ENCODE results near the gene UBE2E3.

DNA sequence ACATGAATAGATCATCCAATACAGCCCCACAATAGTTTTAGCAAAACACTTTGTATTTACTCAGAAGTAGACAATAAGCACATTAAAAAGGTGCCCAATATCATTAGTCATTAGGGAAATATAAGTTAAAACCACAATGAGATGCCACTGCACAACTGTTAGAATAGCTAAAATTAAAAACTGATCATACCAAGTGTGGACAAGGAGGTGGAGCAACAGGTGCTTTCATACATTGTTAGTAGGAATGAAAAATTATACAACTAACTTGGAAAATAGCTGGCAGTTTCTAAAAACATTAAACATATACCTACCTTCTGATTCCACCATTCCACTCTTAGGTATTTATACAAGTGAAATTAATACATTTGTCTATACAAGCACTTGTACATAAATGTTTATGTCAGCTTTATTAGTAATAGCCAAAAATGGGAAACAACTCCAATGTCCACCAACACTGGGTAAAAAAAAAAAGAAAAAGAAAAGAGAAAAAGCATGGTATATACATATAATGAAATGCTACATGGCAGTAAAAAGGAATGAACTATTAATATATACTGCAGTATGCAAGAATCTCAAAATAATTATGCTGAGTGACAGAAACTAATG, 27.6 kb upstream of the UBE2E3 start:
- TF ChIP-seq ZNF423 (tag by site-specific recombination; IDR thresholded peaks at IDR 0.05), result no peak
- TF ChIP-seq, protein P1, sequence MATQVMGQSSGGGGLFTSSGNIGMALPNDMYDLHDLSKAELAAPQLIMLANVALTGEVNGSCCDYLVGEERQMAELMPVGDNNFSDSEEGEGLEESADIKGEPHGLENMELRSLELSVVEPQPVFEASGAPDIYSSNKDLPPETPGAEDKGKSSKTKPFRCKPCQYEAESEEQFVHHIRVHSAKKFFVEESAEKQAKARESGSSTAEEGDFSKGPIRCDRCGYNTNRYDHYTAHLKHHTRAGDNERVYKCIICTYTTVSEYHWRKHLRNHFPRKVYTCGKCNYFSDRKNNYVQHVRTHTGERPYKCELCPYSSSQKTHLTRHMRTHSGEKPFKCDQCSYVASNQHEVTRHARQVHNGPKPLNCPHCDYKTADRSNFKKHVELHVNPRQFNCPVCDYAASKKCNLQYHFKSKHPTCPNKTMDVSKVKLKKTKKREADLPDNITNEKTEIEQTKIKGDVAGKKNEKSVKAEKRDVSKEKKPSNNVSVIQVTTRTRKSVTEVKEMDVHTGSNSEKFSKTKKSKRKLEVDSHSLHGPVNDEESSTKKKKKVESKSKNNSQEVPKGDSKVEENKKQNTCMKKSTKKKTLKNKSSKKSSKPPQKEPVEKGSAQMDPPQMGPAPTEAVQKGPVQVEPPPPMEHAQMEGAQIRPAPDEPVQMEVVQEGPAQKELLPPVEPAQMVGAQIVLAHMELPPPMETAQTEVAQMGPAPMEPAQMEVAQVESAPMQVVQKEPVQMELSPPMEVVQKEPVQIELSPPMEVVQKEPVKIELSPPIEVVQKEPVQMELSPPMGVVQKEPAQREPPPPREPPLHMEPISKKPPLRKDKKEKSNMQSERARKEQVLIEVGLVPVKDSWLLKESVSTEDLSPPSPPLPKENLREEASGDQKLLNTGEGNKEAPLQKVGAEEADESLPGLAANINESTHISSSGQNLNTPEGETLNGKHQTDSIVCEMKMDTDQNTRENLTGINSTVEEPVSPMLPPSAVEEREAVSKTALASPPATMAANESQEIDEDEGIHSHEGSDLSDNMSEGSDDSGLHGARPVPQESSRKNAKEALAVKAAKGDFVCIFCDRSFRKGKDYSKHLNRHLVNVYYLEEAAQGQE (tag by site-specific recombination; IDR thresholded peaks at IDR 0.05), result no peak
- TF ChIP-seq, protein P2, sequence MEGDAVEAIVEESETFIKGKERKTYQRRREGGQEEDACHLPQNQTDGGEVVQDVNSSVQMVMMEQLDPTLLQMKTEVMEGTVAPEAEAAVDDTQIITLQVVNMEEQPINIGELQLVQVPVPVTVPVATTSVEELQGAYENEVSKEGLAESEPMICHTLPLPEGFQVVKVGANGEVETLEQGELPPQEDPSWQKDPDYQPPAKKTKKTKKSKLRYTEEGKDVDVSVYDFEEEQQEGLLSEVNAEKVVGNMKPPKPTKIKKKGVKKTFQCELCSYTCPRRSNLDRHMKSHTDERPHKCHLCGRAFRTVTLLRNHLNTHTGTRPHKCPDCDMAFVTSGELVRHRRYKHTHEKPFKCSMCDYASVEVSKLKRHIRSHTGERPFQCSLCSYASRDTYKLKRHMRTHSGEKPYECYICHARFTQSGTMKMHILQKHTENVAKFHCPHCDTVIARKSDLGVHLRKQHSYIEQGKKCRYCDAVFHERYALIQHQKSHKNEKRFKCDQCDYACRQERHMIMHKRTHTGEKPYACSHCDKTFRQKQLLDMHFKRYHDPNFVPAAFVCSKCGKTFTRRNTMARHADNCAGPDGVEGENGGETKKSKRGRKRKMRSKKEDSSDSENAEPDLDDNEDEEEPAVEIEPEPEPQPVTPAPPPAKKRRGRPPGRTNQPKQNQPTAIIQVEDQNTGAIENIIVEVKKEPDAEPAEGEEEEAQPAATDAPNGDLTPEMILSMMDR (tag by site-specific recombination; IDR thresholded peaks at IDR 0.05), result no peak
- no peak for TF ChIP-seq ZNF596 (tag by site-specific recombination; IDR thresholded peaks at IDR 0.05)
- no peak for TF ChIP-seq YY1 (tag by site-specific recombination; IDR thresholded peaks at IDR 0.05)
- TF ChIP-seq ZNF211 (tag by site-specific recombination; IDR thresholded peaks at IDR 0.05; ENCODE audit: low read depth), result no peak
- TF ChIP-seq RBAK (tag by site-specific recombination; IDR thresholded peaks at IDR 0.05), result no peak
- no peak for TF ChIP-seq FEZF1 (tag by site-specific recombination; IDR thresholded peaks at IDR 0.05)
- no peak for TF ChIP-seq ZNF274 (IDR thresholded peaks at IDR 0.05; ENCODE audit: low read length)
- TF ChIP-seq ZNF274 (tag by site-specific recombination; IDR thresholded peaks at IDR 0.05; ENCODE audit: borderline replicate concordance), result no peak

Data from HEK293 (cell line).